ENCODE data around the gene RANBP17.
A peak's percentile ranks its signal among the peaks of the same experiment; 100 is the strongest.
"Not testable (repeated sequence)": the region's sequence is repeated elsewhere in the genome, so short reads cannot be mapped to it uniquely, and the experiment has no call there.

Gene RANBP17

DNA sequence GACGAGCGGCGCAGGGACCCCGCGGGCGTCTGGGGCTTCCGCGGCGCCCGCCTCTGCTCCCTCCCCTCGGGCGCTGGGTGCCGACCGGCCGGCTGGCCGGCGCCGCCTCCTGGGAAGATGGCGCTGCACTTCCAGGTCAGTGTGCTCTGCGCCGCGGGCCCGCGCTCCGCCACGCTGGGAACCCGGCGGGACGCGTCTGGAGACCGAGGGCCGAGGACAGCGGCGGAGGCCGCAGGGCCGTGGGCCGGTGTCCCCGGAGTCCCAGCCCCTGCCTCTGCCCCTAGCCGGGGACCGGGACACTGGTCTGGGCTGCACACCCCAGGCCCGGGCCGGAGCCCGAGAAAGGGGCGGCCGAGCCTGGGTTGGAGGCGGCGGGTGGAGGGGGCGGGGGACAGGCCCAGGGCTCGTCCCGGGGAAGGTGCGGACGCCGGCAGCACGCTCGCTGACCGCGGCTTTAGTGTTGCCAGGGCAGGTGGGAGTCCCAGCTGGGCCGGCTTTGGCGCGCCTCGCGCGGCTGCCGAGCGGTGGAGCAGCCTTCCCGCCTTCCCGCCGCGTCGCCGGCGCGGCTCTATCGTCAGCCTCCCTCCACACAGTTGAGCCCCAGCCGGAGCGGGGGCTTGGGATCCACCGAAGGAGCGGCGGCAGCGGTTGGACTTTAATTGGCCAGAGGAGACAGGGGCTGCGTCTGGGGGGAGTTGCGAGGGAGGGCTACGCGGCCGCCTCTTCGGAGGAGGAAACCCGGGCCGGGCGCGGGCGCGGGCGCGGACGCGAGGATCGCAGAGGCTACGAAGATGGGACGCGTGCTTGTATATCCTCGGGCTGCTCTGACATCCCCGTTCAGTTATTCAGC, at the start of gene RANBP17:
RANBP17 (plus strand) TSS at position 102 of the 850 bp plus-strand sequence.
- peak; percentile 77 for DNase-seq

DNA sequence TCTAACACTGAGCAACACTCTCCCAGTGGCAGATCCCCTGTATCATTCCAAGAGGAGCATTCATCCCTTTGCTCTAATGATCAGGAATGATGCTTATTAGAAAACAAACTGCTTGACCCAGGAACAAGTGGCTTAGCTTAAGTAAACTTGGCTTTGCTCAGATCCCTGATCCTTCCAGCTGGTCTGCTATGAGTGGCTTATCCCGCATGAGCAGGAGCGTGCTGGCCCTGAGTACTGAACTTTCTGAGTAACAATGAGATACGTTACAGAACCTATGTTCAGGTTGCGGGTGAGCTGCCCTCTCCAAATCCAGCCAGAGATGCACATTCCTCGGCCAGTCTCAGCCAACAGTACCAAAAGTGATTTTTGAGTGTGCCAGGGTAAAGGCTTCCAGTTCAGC, 48.6 kb upstream of the RANBP17 start:
- no peak for DNase-seq

GRCh38 chr5:170817195-170817594, 44.6 kb upstream of the RANBP17 start:
- no peak for DNase-seq

- DNase-seq: no peak
Measured at GRCh38 chr5:170818232-170818631, 43.6 kb upstream of the RANBP17 start.

DNA sequence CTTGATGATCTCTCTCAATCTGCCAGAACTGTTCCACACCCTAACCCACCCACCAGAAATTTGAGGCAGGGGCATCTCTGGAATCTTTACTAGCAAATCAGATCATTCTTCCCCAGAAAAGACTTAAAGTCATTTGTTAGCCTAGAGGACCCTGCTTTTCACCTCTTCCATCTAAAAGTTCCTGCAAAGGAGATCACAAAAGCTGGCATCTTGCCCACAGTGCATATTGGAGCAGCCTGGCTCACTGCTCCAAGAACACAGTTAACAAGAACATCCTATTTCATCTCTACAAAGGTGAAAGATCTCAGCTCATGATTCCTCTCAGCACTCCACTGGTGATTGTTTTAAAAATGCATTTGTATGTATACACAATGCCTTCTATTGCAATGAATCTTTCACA, 42.0 kb upstream of the RANBP17 start:
- DNase-seq: no peak

DNA sequence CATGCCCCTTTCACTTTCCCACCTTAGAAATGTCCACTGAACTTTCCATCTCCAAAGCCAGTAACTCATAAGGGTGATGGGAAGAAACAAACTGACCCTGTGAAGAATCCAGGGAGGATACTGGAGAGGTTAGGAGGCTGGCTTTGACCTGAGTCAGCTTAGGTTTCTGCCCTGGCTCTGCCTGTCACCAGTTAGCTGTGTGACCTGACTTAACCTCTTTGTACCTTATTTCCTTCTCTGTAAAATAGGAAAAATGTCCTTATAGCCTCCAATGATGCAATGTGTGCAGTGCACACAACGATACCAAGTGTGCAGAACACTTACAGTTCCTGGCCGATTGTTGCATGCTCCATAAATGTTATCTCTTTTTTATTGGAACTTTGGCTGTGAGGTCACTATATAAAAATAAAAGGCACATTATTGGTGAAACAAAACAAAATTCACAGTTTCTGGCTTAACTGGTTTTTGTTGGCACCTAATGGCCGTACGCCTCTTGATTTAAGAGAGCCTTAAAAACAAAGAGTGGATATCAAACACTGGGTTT, 40.5 kb upstream of the RANBP17 start:
- DNase-seq: no peak

- DNase-seq: no peak
Measured at GRCh38 chr5:170826117-170826516, 35.7 kb upstream of the RANBP17 start.

DNA sequence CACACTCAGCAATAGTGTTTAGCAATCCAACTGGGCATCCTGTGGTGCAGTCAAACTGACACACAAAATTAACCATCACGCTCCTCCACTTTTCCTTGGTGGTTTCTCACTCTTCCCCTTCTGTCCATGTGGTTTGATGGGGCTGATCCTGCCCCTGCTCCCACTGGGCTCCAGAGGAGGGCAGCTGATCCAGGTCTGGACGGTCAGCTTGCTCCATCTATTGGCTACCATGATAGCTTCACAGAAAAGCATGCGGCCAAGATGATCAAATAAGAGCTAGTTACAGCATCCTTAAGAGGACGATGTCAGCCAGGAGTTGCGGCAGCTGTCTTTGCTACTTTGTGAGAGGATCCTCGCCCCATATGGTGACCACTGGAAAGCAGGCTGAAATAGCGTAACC, 29.6 kb upstream of the RANBP17 start:
- no peak for DNase-seq

DNA sequence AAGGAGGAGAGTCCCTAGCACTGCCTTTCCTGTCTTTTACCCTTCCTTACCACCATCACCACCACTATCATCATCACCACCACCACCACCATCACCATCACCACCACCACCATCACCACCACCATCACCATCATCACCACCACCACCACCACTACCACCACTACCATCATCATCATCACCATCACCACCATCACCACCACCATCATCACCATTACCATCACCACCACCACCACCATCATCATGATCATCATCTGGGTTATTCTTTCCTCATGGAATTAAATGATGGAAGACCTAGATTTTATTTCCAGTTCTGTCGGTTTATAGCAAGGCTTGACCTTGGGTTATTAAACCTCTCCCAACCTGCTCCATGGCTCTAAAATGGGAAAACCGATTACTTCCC, 27.8 kb upstream of the RANBP17 start:
- not testable (repeated sequence) for DNase-seq

GRCh38 chr5:170836226-170836625, 25.6 kb upstream of the RANBP17 start:
- no peak for DNase-seq

DNA sequence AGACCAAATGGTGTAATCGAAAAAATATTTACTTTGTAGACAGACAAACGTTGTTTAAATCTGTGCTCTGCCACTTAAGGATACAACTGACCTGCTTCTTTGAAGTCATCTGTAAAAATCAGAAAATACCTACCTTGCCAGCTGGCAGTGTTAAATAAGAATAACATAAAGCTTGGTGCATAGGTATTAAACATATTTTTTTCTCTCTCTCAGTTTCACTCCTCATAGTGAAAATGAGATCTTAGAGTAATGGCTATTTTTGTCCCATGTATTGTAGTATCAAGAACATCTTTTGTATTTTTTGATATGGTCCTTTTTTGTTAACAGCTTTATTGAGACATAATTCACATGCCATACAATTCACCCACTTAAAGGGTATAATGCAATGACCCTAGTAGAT, 17.9 kb upstream of the RANBP17 start:
- DNase-seq: no peak

- no peak for DNase-seq
Measured at GRCh38 chr5:170844651-170845050, 17.2 kb upstream of the RANBP17 start.

- DNase-seq: no peak
Measured at GRCh38 chr5:170846416-170846815, 15.4 kb upstream of the RANBP17 start.

DNA sequence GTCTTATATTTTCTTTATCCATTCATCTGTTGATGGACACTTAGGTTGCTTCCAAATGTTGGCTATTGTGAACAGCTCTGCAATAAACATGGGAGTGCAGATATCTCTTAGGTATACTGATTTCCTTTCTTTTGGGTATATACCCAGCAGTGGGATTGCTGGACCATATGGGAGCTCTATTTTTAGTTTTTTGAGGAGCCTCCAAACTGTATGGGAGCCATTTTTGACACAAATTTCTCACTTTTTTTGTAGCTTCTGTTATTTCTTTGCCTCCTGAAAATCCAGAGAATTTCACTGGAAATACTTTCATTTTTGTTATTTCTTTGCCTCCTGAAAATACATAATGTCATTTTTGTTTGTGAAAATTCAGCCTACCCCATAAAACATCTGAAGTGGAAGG, 15.0 kb upstream of the RANBP17 start:
- no peak for DNase-seq

- no peak for DNase-seq
Measured at GRCh38 chr5:170848033-170848432, 13.8 kb upstream of the RANBP17 start.

DNA sequence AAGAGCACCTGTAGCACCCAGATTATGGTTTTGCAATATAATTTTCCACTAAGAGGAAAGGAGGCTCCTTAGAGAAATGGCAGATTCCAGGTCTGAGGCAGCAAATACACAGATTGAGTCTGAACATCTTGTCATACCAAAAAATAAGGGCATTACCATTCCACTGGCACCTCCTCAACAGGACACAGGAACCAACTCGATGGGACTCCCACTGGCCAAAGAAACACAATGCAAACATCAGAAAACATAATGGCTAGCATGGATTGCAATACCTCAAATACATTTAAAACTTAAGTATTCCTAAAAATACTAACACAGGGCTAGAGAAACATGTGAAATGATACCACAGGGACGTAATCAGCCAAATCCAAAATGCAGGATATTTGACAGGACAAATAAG, 12.4 kb upstream of the RANBP17 start:
- DNase-seq: no peak

- no peak for DNase-seq
Measured at GRCh38 chr5:170854566-170854965, 7.3 kb upstream of the RANBP17 start.

DNA sequence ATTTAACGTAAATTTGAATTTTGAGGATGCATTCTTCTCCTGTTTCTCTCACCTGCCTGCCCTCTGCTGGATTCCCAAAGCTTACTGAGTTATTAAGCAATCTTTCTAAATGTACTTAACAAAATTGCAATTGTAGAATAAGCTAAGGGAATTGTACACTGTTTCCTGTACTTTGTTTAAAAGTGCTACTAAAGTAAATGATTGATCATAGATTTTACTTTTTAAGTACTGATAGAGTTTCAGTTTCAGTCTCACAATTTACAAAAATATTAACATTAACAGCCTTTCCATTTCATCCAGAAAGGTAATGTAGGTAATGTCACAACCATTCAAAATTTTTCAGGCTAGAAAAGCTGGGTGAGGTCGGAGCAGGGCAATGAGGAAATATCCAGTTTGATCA, 4.8 kb upstream of the RANBP17 start:
- no peak for DNase-seq

- no peak for DNase-seq
Measured at GRCh38 chr5:170860415-170860814, 1.4 kb upstream of the RANBP17 start.

GRCh38 chr5:170860818-170861666, 776 bp upstream of the RANBP17 start:
- DNase-seq: no peak

- no peak for DNase-seq
Measured at GRCh38 chr5:170861667-170861916, 226 bp upstream of the RANBP17 start.

GRCh38 chr5:170863646-170864045, 1.8 kb downstream of the RANBP17 start:
- no peak for DNase-seq

- no peak for DNase-seq
Measured at GRCh38 chr5:170865622-170866021, 3.8 kb downstream of the RANBP17 start.

DNA sequence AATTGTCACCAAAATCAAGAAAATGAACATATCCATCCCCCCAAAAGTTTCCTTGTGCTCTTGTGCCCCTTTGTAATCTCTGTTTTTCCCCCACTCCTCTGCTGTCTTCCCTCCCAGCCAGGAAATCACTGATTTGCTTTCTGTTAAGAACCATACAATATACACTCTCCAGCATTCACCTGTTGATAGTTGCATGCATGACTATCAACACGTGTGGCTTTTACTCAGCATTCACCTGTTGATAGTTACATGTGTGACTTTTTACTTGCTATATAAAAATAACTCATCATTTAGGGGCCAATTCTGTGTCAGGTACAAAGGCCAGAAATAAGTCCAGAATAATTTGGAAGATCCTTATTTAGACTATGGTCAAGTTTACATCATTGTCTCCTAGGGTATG, 6.0 kb downstream of the RANBP17 start:
- no peak for DNase-seq
